HK-2 (cell line): ENCODE data around the gene GSTM2.

Experiments
- DNase-seq: peaks from one replicate; pipeline ENCODE4 v3.0.0-alpha.2; 2018; ENCODE audit not compliant: unreplicated experiment

The GSTM2 gene

GRCh38 chr1:109714661-109715372 is 47.0 kb downstream of the GSTM2 start:
- no peak for DNase-seq

DNA sequence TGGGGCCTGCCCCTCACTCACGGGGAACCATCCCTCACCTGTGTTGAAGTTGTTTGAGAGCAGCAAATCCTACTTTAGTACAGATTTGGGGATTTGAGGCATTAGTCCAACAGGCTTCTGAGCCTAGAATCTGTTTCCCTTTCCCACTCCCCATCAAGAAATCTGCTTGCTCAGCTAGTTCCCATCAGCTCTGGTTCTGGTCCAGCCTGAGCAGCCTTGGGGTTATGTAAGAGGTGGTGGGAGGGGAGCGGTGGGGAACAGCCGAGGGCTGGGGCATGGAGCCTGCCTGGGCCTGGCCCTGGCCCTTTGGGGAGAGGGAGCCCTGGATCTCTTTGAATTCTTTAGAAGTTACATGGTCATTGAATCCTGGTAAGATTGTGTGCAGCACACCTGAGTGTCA is 48.3 kb downstream of the GSTM2 start:
- DNase-seq = no peak

DNA sequence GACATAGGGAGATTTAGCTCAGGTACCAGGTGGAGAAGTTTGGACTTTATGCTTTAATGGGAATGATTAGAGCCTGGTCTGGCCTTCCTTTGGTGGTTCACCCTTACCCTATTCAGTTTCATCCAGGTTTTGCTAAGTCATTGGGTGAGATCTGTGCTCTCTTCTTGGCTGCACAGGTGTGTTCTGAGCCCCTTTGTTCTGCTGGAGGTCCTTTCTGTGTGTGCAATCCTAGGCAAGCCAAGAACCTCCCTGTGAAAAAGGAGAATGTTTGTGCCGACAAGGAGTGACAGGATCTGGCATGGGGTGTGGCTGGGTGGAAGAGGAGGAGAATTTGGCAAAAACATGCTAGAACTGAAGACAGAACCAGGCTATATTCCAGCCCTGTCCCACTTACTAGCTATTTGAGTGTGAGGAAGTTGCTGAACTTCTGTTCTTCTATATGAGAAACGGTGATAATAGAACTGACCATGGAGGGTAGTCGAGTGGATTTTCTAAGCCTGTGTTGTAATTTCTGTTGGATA is 48.8 kb downstream of the GSTM2 start:
- DNase-seq = no peak

DNA sequence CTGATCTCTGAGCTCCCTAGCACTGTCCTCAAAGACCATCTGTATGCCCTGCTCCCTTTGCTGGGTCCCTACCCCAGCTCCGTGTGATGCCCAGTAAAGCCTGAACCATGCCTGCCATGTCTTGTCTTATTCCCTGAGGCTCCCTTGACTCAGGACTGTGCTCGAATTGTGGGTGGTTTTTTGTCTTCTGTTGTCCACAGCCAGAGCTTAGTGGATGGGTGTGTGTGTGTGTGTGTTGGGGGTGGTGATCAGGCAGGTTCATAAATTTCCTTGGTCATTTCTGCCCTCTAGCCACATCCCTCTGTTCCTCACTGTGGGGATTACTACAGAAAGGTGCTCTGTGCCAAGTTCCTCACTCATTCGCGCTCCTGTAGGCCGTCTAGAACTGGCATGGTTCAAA is 49.9 kb downstream of the GSTM2 start:
- DNase-seq = no peak

DNA sequence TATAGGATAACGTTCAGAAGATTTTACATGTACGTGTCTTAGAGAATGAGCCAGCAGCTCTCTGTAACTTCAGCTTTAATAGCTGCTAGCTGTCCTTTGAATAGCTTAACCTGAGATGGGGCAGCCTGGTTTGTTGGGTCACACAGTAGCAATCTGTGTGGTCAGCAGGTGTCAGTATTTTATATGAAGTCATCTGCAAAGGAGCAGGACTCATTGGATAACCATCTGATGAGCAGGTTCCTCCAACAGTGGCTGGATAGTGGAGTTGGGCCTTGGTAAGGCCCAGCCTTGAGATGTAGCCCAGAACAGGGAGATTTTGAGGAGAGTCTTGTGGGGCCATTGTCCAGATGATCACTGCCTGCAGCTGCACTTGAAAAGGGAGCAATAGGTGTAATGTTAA is 50.6 kb downstream of the GSTM2 start:
- DNase-seq = no peak

DNA sequence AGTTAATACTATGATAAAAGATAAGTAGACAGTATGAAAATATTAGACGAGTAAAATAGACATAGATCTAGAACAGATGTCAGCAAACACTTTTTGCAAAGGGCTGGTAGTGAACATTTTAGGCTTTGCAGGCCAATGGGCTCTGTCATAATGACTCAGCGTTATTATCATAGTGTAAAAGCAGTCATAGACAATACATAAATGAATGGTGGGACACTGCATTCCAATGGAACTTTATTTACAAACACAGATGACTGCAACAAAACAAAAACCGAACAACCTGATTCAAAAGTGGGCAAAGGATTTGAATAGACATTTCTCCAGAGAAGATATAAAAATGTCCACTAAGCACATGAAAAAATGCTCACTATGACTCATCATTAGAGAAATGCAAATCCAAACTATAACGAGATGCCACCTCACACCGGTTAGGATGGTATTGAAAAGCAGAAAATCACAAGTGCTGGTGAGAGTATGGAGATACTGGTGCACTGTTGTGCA is 51.5 kb downstream of the GSTM2 start:
- DNase-seq = no peak

DNA sequence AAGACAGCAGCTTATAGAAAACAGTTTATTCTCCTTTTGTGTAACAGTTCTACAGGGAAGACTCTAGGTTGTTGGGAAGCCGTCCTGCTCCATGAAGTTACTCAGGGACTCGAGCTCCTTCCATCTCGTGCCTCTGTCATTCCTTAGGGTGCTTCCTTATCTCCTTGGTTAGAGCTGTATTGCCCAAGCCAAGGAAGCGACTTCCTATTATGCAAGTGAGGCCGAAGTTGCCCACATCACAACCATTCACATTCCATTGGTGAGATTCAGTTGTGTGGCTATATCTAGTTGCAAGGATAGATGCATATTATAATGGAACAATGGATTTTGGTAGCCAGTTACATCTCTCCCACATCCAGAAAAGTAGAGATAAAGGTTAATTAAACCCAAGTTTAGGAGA is 53.2 kb downstream of the GSTM2 start:
- DNase-seq = no peak

GRCh38 chr1:109721971-109722370 is 54.1 kb downstream of the GSTM2 start:
- DNase-seq = no peak

DNA sequence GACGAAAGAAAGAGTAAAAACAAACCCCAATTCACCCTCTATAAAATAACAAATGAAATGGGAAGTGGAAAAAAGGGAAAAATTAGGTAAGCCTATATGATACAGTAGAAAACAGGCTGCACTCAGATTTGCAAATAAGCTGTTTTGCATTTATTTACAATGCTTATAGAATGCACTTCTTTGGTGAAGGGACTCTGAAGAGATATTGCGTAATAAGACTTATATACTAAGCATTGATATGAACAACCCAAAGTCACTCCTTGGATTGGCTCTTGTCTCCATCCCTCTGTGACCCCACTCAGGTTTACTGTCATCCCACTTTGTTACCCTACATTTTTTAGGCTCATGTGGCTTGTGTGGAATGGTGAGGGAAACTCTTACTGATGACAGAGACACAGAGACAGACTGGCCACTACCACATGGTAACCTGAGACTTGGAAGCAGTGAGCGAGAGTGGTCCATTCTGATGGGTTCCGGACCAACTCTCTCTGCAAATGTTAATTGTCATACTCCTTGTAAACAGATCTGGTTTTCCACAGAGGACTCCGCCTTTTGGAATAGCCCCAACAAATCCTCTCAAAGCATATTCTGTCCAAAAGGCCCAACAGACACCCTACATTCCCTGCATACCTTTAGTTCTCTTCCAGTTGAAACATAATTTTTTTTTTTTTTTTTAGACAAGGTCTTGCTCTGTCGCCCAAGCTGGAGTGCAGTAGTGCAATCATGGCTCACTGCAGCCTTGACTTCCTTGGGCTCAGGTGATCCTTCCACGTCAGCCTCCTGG is 55.2 kb downstream of the GSTM2 start:
- no peak for DNase-seq
